HCT116 (cell line): ENCODE data around the gene RAB29. TPM values are rescaled to one million over a fixed set of nuclear protein-coding genes. Genes with fewer than 3 reads are reported as not detected.

ENCODE experiments used
- ATAC-seq: fragments of 200-7000 bp; cut with Tn5 transposase; 2 replicates; pipeline ENCODE4 v1.9.1; 2020; ENCODE audit warnings: mild to moderate bottlenecking, moderate library complexity
- BruUV-seq: library from RNA; stranded (reverse); fragments of 400-500 nt; replicated peaks from 2 replicates; lab custom pipeline; 2021; lab: Mats Ljungman, UMichigan
- CTCF ChIA-PET: fragments of 300-600 bp; sonication (Branson Sonifier 250); formaldehyde crosslinking; loops from one replicate; lab custom pipeline; 2021; ENCODE audit warnings: antibody characterized with exemption; lab: Charles Lee
- POLR2A ChIA-PET: fragments of 300-600, 350-600 bp; sonication (Branson Sonifier 250); formaldehyde crosslinking; loops from one replicate; lab custom pipeline; 2021; ENCODE audit warnings: antibody characterized with exemption; lab: Charles Lee
- RAD21 ChIA-PET, 2 experiments: fragments of 300-600 bp; sonication (Branson Sonifier 250); formaldehyde crosslinking; loops; one replicate each; lab custom pipeline; 2023; ENCODE audit warnings: low total read pairs in 2 of 2; ENCODE audit not compliant: uncharacterized antibody in 2 of 2, unreplicated experiment in 2 of 2, low non-redundant PET in 1 of 2; lab: Charles Lee
- DNase-seq: peaks from one replicate; pipeline ENCODE4 v3.0.0-alpha.2; 2010; ENCODE audit warnings: low read depth, low spot score
- H2AFZ ChIP-seq: fragments of 200-600 bp; shearing (Covaris generic), sonication (generic); 2 replicates; pipeline ENCODE4 v1.6.1; 2017; ENCODE audit warnings: low read depth, mixed run types, mixed read lengths, antibody characterized with exemption, low read length; ENCODE audit not compliant: poor library complexity, severe bottlenecking
- H3K27ac ChIP-seq: 2 replicates; pipeline ENCODE4 v1.5.1; 2012; ENCODE audit warnings: low read depth, low read length
- H3K27me3 ChIP-seq: fragments of 200-600 bp; sonication (generic); 2 replicates; pipeline ENCODE4 v1.6.1; 2016; ENCODE audit warnings: mixed run types, low read length, mixed read lengths; ENCODE audit not compliant: insufficient read depth
- H3K36me3 ChIP-seq, 2 experiments: fragments of 200-500 bp in 1 of 2; fragments of 200-600 bp in 1 of 2; sonication (Bioruptor generic) in 1 of 2; sonication (generic) in 1 of 2; 2 replicates each; pipeline versions ENCODE4 v1.5.1 to v1.6.1; 2014 to 2016; ENCODE audit warnings: low read length in 2 of 2, inconsistent platforms in 1 of 2, mixed read lengths in 1 of 2, mixed run types in 1 of 2; ENCODE audit not compliant: insufficient read depth in 2 of 2, control insufficient read depth in 1 of 2
- H3K4me1 ChIP-seq, 2 experiments: fragments of 200-600 bp in 1 of 2; sonication (generic) in 1 of 2; 2 replicates each; pipeline versions ENCODE4 v1.5.1 to v1.6.1; 2012 to 2017; ENCODE audit warnings: low read length in 2 of 2, inconsistent platforms in 1 of 2, mild to moderate bottlenecking in 1 of 2, mixed read lengths in 1 of 2, mixed run types in 1 of 2, moderate library complexity in 1 of 2; ENCODE audit not compliant: insufficient read depth in 2 of 2, control insufficient read depth in 1 of 2
- H3K4me2 ChIP-seq: fragments of 200-600 bp; sonication (generic); 2 replicates; pipeline ENCODE4 v1.6.1; 2017; ENCODE audit warnings: mixed run types, low read length, mixed read lengths
- H3K4me3 ChIP-seq, 2 experiments: fragments of 200-600 bp in 1 of 2; sonication (generic) in 1 of 2; replicated peaks in 1 of 2; 2 replicates each; pipeline ENCODE4 v1.5.1; 2011 to 2016; ENCODE audit warnings: low read length in 2 of 2, control low read depth in 1 of 2, low read depth in 1 of 2, mild to moderate bottlenecking in 1 of 2, mixed read lengths in 1 of 2, mixed run types in 1 of 2
- H3K79me2 ChIP-seq: fragments of 200-600 bp; sonication (generic); 2 replicates; pipeline ENCODE4 v1.6.1; 2017; ENCODE audit warnings: mild to moderate bottlenecking, mixed run types, low read length, moderate library complexity, mixed read lengths; ENCODE audit not compliant: insufficient read depth
- H3K9ac ChIP-seq: fragments of 200-600 bp; sonication (generic); 2 replicates; pipeline ENCODE4 v1.6.1; 2016; ENCODE audit warnings: low read length, mixed read lengths
- H3K9me2 ChIP-seq: fragments of 200-600 bp; sonication (generic), shearing (Covaris generic); 2 replicates; pipeline ENCODE4 v1.6.1; 2017; ENCODE audit warnings: mixed run types, mild to moderate bottlenecking, moderate library complexity; ENCODE audit not compliant: insufficient read depth
- H3K9me3 ChIP-seq, 2 experiments: fragments of 200-500 bp in 1 of 2; fragments of 200-600 bp in 1 of 2; sonication (Bioruptor generic) in 1 of 2; sonication (generic) in 1 of 2; 2 replicates each; pipeline ENCODE4 v1.6.1; 2014 to 2017; ENCODE audit warnings: low read length in 2 of 2, mixed read lengths in 2 of 2, inconsistent platforms in 1 of 2, low read depth in 1 of 2, mild to moderate bottlenecking in 1 of 2, mixed run types in 1 of 2, moderate library complexity in 1 of 2; ENCODE audit not compliant: control insufficient read depth in 1 of 2, insufficient read depth in 1 of 2
- H4K20me1 ChIP-seq: fragments of 200-600 bp; sonication (generic), shearing (Covaris generic); 2 replicates; pipeline ENCODE4 v1.6.1; 2017; ENCODE audit warnings: mixed run types, mild to moderate bottlenecking, moderate library complexity; ENCODE audit not compliant: insufficient read depth
- CBX3 ChIP-seq: IDR thresholded peaks from 2 replicates; pipeline ENCODE4 v1.6.1; 2012; ENCODE audit warnings: low read depth
- CEBPB ChIP-seq: IDR thresholded peaks from 2 replicates; pipeline ENCODE4 v1.6.1; 2012; ENCODE audit warnings: low read depth
- EGR1 ChIP-seq: IDR thresholded peaks from 2 replicates; pipeline ENCODE4 v1.6.1; 2012; ENCODE audit warnings: low read depth
- ELF1 ChIP-seq: IDR thresholded peaks from 2 replicates; pipeline ENCODE4 v1.6.1; 2012; ENCODE audit warnings: low read depth, borderline replicate concordance
- SIN3A ChIP-seq: IDR thresholded peaks from 2 replicates; pipeline ENCODE4 v1.6.1; 2012; ENCODE audit warnings: low read depth
- TCF7L2 ChIP-seq: IDR thresholded peaks from 2 replicates; pipeline ENCODE4 v1.7.0; 2011; ENCODE audit warnings: borderline replicate concordance, inconsistent platforms; ENCODE audit not compliant: insufficient read depth, insufficient read length; ENCODE audit errors: extremely low read depth
- ZNF274 ChIP-seq: fragments of 200-500 bp; sonication (Bioruptor generic); IDR thresholded peaks from 2 replicates; pipeline ENCODE4 v1.6.1; 2014; ENCODE audit warnings: mild to moderate bottlenecking, low read depth, low read length, inconsistent platforms
- intact Hi-C: fragments of 100-400 bp; cut with micrococcal nuclease; formaldehyde crosslinking; loops from 2 replicates; pipeline ENCODE4 v1.10.0; 2022
- total RNA-seq: library from RNA; stranded (reverse); gene quantifications from one replicate; pipeline ENCODE4 v1.2.1, GENCODE V29; 2021; ENCODE audit not compliant: unreplicated experiment
- TF ChIP-seq, protein P1 (sequence below), 3 experiments: fragments of 200-600 bp in 1 of 3; sonication (generic) in 1 of 3; IDR thresholded peaks in 2 of 3; conservative IDR thresholded peaks in 1 of 3; 2 replicates each; pipeline ENCODE4 v1.5.1; 2012 to 2017; ENCODE audit warnings: low read depth in 2 of 3, low read length in 2 of 3, antibody characterized with exemption in 1 of 3, borderline replicate concordance in 1 of 3, control low read depth in 1 of 3, mild to moderate bottlenecking in 1 of 3, mixed read lengths in 1 of 3, mixed run types in 1 of 3, moderate library complexity in 1 of 3; ENCODE audit not compliant: insufficient read depth in 1 of 3
- TF ChIP-seq, protein P2 (sequence below): IDR thresholded peaks from 2 replicates; pipeline ENCODE4 v1.6.1; 2012; ENCODE audit warnings: low read depth

Gene RAB29
- total RNA-seq, 1 experiment from 2014 or later = 17.7 TPM

DNA sequence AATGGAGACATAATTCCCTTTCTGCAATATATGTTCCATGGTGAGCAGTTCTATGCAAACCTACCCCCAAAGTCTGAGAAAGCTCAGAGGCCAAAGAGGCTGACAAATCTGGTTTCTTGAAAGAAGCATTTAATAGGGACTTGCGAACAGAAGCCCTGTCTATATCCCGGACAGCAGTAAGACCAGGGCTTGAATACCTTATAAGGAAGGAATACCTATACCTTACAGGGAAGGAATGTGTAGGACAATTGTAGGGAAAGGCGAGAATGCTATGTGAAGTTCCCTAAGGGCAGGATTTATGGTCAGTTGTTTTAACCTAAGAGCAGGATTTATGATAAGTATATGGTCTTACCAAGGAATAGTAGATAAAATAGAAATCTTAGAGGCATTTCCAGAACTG lies 42.7 kb upstream of the RAB29 start:
- intact Hi-C loops = no loop called here
- ATAC-seq (no peak), DNase-seq (no peak)
- RAD21 ChIA-PET = no interaction called here
- Histone ChIP-seq H3K9me3 (no peaks in the 10 kb centered on the region), H3K4me3 (no peak overlapping the region), H3K9me2 (no peaks in the 10 kb centered on the region; the same call in 1 of the 2 replicates), H3K4me1 (peaks cover 4 to 9% of the 10 kb centered on the region in 2 experiments; a peak in 3 of 4 replicates), H3K9ac (no peak overlapping the region), H3K36me3 (no peaks in the 10 kb centered on the region), H3K79me2 (no peaks in the 10 kb centered on the region; the same call in 1 of the 2 replicates), H4K20me1 (no peaks in the 10 kb centered on the region), H3K27me3 (no peaks in the 10 kb centered on the region), H3K4me2 (no peak overlapping the region), H2AFZ (no peak overlapping the region), H3K27ac (no peak overlapping the region)
- CTCF ChIA-PET = no interaction called here
- no TSS peak for BruUV-seq
- TF ChIP-seq TCF7L2 = no peak
- no peak for TF ChIP-seq CEBPB
- no peak for TF ChIP-seq ZNF274
- TF ChIP-seq SIN3A = no peak
- POLR2A ChIA-PET = no interaction called here

DNA sequence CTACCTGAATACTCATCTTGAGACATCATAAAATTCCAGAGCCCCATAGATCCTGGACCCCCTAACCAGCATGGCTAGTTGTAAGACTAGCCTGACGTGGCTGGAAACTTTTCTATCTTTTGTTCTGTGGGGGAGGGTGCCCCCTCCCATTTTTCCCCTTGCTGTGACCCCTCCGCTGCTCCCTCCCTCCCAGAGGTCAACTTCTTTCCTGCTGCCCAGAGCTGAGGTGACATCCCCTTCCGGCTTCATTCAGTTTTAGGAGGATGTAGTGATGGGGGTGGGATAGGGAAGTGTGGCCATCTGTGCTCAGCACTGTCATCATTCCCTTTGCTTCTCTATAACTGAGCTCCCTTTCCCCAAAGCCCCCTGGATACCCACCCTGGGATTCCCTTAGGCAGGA lies 42.1 kb upstream of the RAB29 start:
- H2AFZ ChIP-seq = no peak overlapping the region
- no peak overlapping the region for H3K4me2 ChIP-seq
- peaks cover 1% of the 10 kb centered on the region for H3K79me2 ChIP-seq
- no peaks in the 10 kb centered on the region for H3K36me3 ChIP-seq
- TF ChIP-seq ELF1 = no peak
- TF ChIP-seq, protein P1, sequence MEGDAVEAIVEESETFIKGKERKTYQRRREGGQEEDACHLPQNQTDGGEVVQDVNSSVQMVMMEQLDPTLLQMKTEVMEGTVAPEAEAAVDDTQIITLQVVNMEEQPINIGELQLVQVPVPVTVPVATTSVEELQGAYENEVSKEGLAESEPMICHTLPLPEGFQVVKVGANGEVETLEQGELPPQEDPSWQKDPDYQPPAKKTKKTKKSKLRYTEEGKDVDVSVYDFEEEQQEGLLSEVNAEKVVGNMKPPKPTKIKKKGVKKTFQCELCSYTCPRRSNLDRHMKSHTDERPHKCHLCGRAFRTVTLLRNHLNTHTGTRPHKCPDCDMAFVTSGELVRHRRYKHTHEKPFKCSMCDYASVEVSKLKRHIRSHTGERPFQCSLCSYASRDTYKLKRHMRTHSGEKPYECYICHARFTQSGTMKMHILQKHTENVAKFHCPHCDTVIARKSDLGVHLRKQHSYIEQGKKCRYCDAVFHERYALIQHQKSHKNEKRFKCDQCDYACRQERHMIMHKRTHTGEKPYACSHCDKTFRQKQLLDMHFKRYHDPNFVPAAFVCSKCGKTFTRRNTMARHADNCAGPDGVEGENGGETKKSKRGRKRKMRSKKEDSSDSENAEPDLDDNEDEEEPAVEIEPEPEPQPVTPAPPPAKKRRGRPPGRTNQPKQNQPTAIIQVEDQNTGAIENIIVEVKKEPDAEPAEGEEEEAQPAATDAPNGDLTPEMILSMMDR (IDR thresholded peaks at IDR 0.05 in 2 of 3, conservative IDR thresholded peaks at IDR 0.05 in 1 of 3; ENCODE audit: borderline replicate concordance in 1 of 3, insufficient read depth in 1 of 3, low read depth in 2 of 3, low read length in 2 of 3) = no peak
- TF ChIP-seq CBX3 = no peak
- no peak for TF ChIP-seq EGR1
- TF ChIP-seq, protein P2, sequence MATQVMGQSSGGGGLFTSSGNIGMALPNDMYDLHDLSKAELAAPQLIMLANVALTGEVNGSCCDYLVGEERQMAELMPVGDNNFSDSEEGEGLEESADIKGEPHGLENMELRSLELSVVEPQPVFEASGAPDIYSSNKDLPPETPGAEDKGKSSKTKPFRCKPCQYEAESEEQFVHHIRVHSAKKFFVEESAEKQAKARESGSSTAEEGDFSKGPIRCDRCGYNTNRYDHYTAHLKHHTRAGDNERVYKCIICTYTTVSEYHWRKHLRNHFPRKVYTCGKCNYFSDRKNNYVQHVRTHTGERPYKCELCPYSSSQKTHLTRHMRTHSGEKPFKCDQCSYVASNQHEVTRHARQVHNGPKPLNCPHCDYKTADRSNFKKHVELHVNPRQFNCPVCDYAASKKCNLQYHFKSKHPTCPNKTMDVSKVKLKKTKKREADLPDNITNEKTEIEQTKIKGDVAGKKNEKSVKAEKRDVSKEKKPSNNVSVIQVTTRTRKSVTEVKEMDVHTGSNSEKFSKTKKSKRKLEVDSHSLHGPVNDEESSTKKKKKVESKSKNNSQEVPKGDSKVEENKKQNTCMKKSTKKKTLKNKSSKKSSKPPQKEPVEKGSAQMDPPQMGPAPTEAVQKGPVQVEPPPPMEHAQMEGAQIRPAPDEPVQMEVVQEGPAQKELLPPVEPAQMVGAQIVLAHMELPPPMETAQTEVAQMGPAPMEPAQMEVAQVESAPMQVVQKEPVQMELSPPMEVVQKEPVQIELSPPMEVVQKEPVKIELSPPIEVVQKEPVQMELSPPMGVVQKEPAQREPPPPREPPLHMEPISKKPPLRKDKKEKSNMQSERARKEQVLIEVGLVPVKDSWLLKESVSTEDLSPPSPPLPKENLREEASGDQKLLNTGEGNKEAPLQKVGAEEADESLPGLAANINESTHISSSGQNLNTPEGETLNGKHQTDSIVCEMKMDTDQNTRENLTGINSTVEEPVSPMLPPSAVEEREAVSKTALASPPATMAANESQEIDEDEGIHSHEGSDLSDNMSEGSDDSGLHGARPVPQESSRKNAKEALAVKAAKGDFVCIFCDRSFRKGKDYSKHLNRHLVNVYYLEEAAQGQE = no peak
- TF ChIP-seq TCF7L2 = no peak
- TF ChIP-seq, all 23 proteins: peak for 0
- H3K4me3 ChIP-seq = no peak overlapping the region
- ChIA-PET RAD21 (no interaction called here), POLR2A (no interaction called here), CTCF (no interaction called here)
- ATAC-seq (no peak), DNase-seq (no peak)
- H3K9me2 ChIP-seq = no peaks in the 10 kb centered on the region; the same call in 1 of the 2 replicates
- BruUV-seq = no TSS peak
- H3K9me3 ChIP-seq = no peaks in the 10 kb centered on the region
- peaks cover 4 to 10% of the 10 kb centered on the region in 2 experiments; a peak in 3 of 4 replicates for H3K4me1 ChIP-seq
- H3K27ac ChIP-seq = no peak overlapping the region
- H3K9ac ChIP-seq = no peak overlapping the region
- intact Hi-C loops = no loop called here
- H3K27me3 ChIP-seq = no peaks in the 10 kb centered on the region
- no peaks in the 10 kb centered on the region for H4K20me1 ChIP-seq
